SH-SY5Y (cell line): ENCODE results near the gene PPP1R37.

ENCODE experiments used
- GATA2 ChIP-seq: IDR thresholded peaks from 2 replicates; pipeline ENCODE4 v1.6.1; 2011; ENCODE audit warnings: mild to moderate bottlenecking, low read depth, low read length
- GATA3 ChIP-seq: IDR thresholded peaks from 2 replicates; pipeline ENCODE4 v1.6.1; 2011; ENCODE audit warnings: low read depth, mild to moderate bottlenecking, low read length, moderate library complexity

The PPP1R37 gene

GRCh38 chr19:45063851-45064801 is 28.9 kb upstream of the PPP1R37 start:
- no peak for TF ChIP-seq GATA2

- TF ChIP-seq GATA3 (no peak), GATA2 (no peak)
Measured at GRCh38 chr19:45066921-45067661, 25.9 kb upstream of the PPP1R37 start.

- no peak for TF ChIP-seq GATA2
Measured at GRCh38 chr19:45068041-45068440, 24.9 kb upstream of the PPP1R37 start.

- TF ChIP-seq GATA2 (no peak), GATA3 (no peak)
Measured at GRCh38 chr19:45069056-45069455, 23.9 kb upstream of the PPP1R37 start.

GRCh38 chr19:45070214-45070613 is 22.8 kb upstream of the PPP1R37 start:
- TF ChIP-seq GATA3 (no peak), GATA2 (no peak)

GRCh38 chr19:45070861-45071544 is 22.0 kb upstream of the PPP1R37 start:
- no peak for TF ChIP-seq GATA3
- no peak for TF ChIP-seq GATA2

GRCh38 chr19:45071545-45071938 is 21.4 kb upstream of the PPP1R37 start:
- TF ChIP-seq GATA3, result no peak
- no peak for TF ChIP-seq GATA2

- TF ChIP-seq GATA3 (no peak), GATA2 (no peak)
Measured at GRCh38 chr19:45071969-45072790, 20.8 kb upstream of the PPP1R37 start.

GRCh38 chr19:45074744-45075300 is 18.2 kb upstream of the PPP1R37 start:
- no peak for TF ChIP-seq GATA3
- TF ChIP-seq GATA2, result no peak

GRCh38 chr19:45075301-45076028 is 17.5 kb upstream of the PPP1R37 start:
- TF ChIP-seq GATA3, result no peak
- TF ChIP-seq GATA2, result no peak

GRCh38 chr19:45076029-45076850 is 16.7 kb upstream of the PPP1R37 start, which contains the start of gene ZNF296:
Gene ZNF296, minus strand, starts transcription at chr19:45076478. Its CDS starts 105 bp downstream, at chr19:45076373.
- TF ChIP-seq GATA3 (no peak), GATA2 (no peak)

- TF ChIP-seq GATA3, result no peak
- no peak for TF ChIP-seq GATA2
Measured at GRCh38 chr19:45076851-45077730, 15.9 kb upstream of the PPP1R37 start.
